Inflammatory macrophage treated with lipopolysaccharide for 4 hours (primary cell): ENCODE data around the gene FILIP1L.
A peak's percentile ranks its signal among the peaks of the same experiment; 100 is the strongest.

ENCODE experiments used
- DNase-seq: peaks from one replicate; pipeline ENCODE4 v3.0.0-alpha.2; 2020

The FILIP1L gene

GRCh38 chr3:100005665-100006393, 108.5 kb downstream of the FILIP1L start:
- peak; percentile 65 for DNase-seq

DNA sequence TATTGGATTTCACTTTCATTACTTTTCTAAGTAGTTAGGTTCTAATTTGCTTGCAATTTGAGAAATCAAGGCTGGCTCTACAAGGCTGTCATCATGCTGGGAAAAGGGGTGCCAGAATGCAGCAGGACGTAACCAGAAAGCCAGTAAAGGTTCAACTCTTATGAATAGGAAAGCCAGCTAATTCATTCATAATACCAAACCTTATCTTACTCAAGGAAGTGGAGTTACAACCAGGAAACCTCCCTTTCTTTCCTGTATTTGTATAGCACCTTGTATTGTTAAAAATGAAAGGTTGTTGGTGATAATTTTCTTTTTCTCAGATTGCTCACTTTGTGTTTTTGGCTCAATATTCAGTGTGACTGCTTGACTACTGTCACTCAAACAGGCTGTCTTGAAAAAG, 109.4 kb downstream of the FILIP1L start:
- no peak for DNase-seq

DNA sequence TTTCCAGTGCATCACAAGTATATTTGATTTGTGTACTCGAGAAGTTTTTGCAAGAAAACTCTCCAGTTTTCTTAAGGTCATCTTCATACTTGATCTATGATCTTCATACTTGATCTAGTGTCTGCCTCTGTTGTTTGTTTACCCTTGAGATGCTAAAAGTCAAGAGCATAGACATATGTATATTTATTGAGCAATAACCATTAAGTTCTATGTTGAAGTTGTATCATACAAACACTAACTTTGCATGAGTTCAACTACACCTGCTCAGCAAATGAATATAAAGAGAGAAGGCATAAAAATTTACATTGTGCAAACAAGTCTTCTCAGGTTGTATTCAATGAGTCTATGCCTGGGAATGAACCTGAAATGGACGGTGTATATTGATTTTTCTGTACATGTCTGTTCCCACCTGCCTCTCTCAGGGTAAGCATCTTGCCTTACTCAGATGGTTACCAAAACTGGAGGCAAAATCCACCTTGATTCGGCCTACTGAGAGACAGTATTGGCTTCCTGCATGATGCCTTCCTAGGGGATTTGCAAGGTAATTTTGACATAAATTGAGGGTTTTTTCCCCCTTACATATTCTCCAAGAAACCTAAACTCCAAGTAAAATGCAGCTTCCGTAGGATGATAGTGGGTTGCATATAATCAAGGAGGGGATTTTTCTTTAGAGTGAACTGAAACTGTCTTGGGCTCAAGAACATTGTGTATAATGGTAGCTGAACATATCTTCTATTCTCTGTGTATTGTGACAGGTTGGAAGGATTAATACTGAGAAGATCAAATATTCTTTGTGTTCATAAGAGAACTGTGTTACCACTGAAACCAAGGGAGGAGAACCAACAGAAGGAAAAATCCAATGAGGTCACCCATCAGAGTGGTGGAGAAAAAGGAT, 110.4 kb downstream of the FILIP1L start:
- DNase-seq: no peak

- DNase-seq: no peak
These were observed 111.5 kb downstream of the FILIP1L start for GRCh38 chr3:100002599-100003350.

DNA sequence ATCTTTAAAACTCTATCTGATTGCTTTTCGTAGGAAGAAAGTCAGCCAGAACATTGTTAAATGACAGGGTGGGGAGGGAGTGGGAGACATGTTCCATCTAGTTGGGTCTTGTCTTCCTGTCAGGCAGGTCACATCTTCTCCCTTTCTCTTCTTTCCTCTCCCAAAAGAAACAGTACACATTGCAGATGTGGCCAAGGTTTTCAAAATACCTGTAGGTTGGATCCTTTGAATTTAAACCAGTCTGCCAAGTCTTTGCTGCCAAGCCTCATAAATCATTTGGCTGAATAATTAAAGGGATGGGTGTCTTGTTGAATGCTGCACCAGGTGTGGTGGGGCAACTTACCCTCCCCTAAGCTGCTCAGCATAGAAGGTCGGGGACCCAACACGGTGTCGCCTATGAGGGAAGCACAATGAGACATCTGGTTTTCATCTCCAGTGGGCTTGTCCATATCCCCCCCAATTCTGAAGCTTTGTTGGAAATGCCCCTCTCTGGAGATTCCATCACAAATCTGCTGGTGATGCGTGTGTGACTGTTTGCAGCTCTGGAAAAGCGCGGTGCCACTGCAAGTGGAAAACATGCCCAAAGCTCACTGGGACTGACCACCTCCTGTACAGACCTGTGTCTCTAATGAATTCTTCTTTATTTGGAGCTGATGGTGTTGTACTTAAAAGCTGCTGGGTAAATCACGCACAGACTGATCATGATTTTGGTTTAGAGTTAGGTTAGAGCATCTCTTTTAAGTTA, 112.6 kb downstream of the FILIP1L start:
- no peak for DNase-seq

DNA sequence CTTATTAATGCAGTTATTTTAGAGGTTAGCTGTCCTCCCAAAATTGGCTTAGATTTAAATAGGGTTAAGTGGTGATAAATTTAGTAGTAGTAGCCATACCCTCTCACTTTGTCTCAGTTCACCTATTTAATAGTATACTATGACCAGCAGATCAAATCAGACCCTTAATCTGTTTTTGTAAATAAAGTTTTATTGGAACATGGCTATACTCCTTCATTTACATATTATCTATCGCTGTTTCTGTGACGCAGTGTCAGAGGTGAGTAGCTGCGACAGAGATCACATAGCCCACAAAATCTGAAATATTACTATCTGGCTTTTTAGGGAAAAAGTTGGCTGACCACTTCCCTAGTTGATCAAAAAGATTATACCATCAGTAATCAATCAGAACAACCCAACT, 113.2 kb downstream of the FILIP1L start:
- DNase-seq: no peak

DNA sequence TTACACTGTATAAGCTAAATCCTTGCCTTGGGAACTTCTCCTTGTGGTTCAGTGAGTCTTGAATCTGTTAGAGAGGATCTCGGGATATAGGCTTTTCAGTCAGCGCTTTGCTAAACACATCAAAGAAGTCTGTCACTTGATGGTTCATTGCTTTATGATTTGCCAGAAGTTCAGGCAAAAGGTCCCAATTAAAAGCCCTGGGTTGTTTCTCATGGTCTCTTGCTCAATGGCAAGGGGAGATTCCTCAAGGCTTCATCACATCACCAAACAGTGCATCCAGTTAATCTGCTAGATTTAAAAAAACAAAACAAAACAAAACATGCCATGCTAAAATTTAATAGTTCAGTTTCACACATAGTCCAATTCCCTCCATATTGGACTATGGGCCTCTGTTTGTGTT, 114.8 kb downstream of the FILIP1L start:
- DNase-seq: no peak

DNA sequence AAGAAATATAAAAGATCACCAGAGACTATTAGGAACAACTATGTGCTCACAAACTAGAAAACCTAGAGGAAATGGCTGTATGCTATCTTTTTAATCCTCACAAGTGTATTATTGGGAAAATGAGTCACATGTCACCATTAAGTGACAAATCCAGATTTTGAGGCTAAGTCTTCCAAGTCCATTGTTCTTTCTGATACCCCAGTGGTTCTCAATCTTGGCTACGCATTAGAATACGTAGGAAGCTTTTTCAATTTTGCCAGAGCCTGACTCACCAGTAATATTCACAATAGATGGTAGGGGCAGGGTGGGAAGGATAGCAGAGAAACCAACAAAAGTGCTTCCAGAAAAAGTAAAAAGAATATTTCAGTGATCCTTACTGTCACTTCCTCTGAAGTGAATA, 117.0 kb downstream of the FILIP1L start:
- no peak for DNase-seq

DNA sequence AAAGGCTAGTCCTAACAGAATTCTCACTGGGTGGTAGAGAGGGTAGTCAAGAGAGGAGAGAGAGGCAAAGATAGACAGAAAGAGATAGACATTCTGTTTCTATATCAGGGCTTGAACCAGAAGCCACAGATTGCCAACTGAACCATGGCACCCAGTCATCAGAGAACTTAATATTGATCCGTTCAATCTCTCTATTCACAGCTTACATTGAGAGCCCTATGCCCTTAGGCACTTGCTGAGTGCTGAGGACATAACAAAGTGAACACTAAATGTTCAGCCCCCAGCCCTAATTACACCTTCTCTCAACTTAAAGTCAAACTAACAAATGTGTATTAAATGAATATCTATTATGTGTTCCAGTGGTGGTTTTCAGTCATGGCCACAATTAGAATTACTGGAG, 124.1 kb downstream of the FILIP1L start:
- no peak for DNase-seq

- no peak for DNase-seq
These were observed 129.6 kb downstream of the FILIP1L start for GRCh38 chr3:99984668-99985067.

DNA sequence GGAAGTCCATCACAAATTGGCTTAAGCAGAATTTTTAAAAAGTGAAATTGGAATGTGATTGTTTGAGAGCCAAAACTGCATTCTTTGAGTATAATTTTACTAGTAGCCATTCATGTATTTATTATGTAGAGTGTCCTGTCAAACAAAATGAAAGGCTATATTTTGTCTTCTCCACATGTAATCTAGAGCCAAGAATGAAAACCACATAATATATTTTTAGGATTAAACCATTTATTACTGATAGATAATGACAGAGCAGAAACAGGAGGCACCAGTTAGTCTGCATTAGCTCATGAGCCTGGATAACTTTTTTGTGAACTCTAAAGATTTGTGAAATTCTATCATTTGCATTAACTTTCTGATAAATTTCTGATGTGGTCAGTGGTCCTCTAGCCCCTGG, 130.2 kb downstream of the FILIP1L start:
- no peak for DNase-seq

- DNase-seq: no peak
These were observed 131.7 kb downstream of the FILIP1L start for GRCh38 chr3:99982650-99983049.

DNA sequence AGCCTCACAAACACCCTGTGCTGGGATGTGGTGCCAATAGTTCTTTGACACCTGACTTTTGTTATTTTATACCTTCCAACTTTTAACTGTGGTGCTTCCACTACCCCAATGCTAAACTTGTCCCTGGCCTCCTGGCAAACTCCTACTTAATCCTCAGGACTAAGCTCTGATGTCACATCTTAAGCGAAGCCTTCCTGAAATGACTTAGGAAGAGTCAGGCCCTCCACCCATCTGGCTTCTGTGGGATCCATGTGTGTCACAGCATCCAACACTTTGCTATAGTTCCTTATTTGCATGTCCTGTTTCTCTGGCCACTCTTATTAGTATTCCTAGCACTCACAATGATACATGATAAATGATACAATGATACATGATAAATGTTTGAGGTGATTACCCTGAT, 133.2 kb downstream of the FILIP1L start:
- no peak for DNase-seq

DNA sequence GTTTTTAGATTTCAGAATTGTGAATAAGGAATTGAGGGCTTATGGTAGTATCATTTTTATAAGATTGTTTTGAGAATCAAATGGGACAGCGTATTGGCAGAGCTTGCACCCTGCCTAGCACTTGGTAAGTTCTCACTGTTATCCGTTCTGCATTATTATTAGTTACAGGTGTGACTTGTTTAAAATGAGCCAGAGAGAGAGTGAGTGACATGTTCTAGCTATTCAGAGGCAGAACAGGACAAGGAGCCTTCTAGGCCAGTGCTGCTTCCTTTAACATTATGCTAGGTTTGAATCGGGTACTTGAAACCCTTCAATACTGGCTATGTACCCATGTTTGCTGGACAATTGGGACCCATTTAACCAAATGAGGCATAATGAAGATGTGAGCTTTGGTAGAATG, 133.7 kb downstream of the FILIP1L start:
- no peak for DNase-seq

DNA sequence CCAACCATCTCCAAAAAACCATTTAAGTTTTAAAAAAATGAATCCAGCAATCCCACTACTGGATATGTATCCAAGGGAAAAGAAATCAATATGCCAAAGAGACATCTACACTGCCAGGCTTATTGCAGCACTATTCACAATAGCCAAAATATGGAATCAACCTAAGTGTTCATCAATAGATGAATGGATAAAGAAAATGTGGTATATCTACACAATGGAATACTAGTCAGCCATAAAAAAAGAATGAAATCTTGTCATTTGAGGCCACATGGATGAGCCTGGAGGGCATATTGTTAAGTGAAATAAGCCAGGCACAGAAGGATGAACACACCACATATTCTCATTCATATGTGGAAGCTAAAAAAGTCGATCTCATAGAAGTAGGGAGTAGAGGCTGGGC, 136.1 kb downstream of the FILIP1L start:
- no peak for DNase-seq

- DNase-seq: no peak
These were observed 137.7 kb downstream of the FILIP1L start for GRCh38 chr3:99976584-99976983.

DNA sequence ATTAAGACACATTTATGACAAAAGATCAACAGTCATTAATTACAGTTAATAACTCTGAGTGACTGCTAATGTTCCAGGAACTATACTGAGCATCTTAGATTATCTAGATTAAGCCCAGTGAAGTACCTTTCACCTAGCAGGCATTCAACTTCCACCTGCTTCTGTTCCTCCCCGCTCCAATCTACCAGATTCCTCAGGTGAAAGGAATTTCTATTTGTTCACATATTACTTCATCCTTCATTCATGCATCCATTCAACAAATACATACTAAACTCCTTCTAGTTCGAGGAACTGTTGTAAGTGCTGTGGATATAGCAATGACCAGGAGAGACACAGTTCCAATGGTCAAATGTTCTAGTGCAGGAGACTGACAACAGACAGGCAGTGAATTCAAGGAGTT, 139.3 kb downstream of the FILIP1L start:
- DNase-seq: no peak

GRCh38 chr3:99972380-99973104, 141.8 kb downstream of the FILIP1L start:
- no peak for DNase-seq

DNA sequence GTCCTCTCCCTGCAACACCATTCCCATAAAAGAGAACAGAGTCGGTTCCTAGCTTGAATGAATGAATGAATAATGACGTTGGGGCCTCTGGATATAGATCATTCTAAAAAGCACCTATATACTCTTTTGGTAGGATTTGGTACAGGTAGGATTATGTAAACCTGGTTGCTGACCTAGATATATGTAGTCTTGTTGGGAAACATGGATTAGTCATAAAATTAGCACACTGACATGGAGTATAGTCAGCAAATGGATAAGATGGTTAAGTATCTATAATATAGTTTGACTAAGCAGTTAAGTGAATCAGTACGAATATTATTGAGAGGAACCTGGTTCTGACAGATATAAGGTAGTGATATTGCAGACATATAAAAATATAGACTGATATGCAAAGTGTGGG, 142.5 kb downstream of the FILIP1L start:
- no peak for DNase-seq

DNA sequence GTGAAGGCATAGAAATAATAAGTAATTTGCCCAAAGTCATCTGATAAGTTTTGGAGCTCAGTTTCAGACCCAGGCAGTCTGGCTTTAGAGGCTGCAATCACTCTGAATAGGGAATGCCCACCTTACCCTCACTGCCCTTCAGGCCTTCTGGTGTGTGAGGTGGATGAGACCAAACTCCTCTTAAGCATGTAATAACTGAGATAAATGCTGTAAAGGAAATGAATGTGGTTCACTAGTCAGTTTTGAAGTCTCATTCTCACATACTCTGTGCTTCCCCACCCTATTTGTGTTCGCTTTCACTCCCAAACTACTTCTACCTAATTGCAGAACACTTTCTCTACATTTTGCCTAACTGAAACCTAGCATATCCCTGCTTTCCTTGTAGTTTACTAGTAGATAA, 144.1 kb downstream of the FILIP1L start:
- no peak for DNase-seq

DNA sequence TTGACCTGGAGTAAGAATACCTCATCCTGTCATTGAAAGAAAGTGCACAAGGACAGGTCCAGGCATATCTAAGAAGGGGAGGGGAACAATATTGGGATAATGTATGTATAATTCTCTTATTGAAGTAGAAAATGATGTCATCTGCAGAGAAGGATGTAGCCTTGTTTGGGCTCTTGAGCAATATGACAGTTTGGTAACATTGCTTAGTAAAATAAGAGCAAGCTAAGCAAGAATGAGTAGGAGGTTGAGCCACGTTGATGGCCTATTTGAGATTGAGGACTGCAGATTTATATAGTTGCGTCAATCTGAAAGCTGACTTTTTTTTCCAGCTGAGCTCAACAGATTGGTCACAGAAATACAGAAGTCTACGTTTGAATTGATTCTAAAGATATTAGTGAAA, 145.2 kb downstream of the FILIP1L start:
- DNase-seq: peak; percentile 95

GRCh38 chr3:99967796-99968195, 146.5 kb downstream of the FILIP1L start:
- DNase-seq: no peak
